Natural killer cell (primary cell): ENCODE data around the gene OGFR. TPM values are rescaled to one million over a fixed set of nuclear protein-coding genes. Genes with fewer than 3 reads are reported as not detected.

Experiments used
- ATAC-seq, 3 donors: fragments of 150-1000 bp in 2 of 3; fragments of 200-7000 bp in 1 of 3; cut with Tn5 transposase; 1 replicate in 1 of 3; 2 replicates in 2 of 3; pipeline ENCODE4 v1.10.0; 2021; ENCODE audit warnings: mild to moderate bottlenecking in 2 of 3, moderate library complexity in 2 of 3
- DNase-seq, 2 donors: peaks; one replicate each; pipeline versions ENCODE4 v3.0.0 to v3.0.0-alpha.2; 2013 to 2021; ENCODE audit warnings: mixed read lengths in 1 of 2
- H3K27ac ChIP-seq: one replicate; pipeline ENCODE4 v1.5.1; 2013; ENCODE audit warnings: mild to moderate bottlenecking, low read length
- H3K27me3 ChIP-seq: one replicate; pipeline ENCODE4 v1.6.1; 2013; ENCODE audit warnings: low read length; ENCODE audit not compliant: control insufficient read depth, insufficient read depth
- H3K36me3 ChIP-seq: one replicate; pipeline ENCODE4 v1.6.1; 2013; ENCODE audit warnings: low read length; ENCODE audit not compliant: control insufficient read depth, insufficient read depth
- H3K4me1 ChIP-seq: one replicate; pipeline ENCODE4 v1.6.1; 2013; ENCODE audit warnings: low read length; ENCODE audit not compliant: control insufficient read depth, insufficient read depth
- H3K4me3 ChIP-seq: one replicate; pipeline ENCODE4 v1.5.1; 2013; ENCODE audit warnings: low read length
- H3K9me3 ChIP-seq: one replicate; pipeline ENCODE4 v1.6.1; 2013; ENCODE audit warnings: low read length; ENCODE audit not compliant: control insufficient read depth, insufficient read depth
- H3K27ac Mint-ChIP-seq, 2 donors: one replicate each; pipeline ENCODE4 v1.8.0; 2022; ENCODE audit warnings: mild to moderate bottlenecking in 2 of 2, mixed read lengths in 2 of 2, moderate library complexity in 1 of 2
- H3K27me3 Mint-ChIP-seq, 2 donors: one replicate each; pipeline ENCODE4 v1.8.0; 2022; ENCODE audit warnings: low read depth in 2 of 2, mixed read lengths in 2 of 2
- H3K36me3 Mint-ChIP-seq: one replicate; pipeline ENCODE4 v1.8.0; 2022; ENCODE audit warnings: mixed read lengths
- H3K4me1 Mint-ChIP-seq, 2 donors: one replicate each; pipeline ENCODE4 v1.8.0; 2022; ENCODE audit warnings: mixed read lengths in 2 of 2
- H3K4me3 Mint-ChIP-seq: one replicate; pipeline ENCODE4 v1.8.0; 2022; ENCODE audit warnings: mild to moderate bottlenecking, moderate library complexity, mixed read lengths
- H3K9me3 Mint-ChIP-seq, 2 donors: one replicate each; pipeline ENCODE4 v1.8.0; 2022; ENCODE audit warnings: mixed read lengths in 2 of 2
- WGBS: methylation state at CpG from one replicate; pipeline ENCODE4 v1.1.7; 2013; ENCODE audit warnings: missing lambda C conversion rate; ENCODE audit not compliant: insufficient coverage; 5-methylcytosine and 5-hydroxymethylcytosine counted together
- intact Hi-C: fragments of 100-400 bp; cut with micrococcal nuclease; formaldehyde crosslinking; loops from one replicate; pipeline ENCODE4 v1.14.2; 2022
- total RNA-seq, 4 donors: library from RNA; stranded (reverse); fragments of 120-200 nt in 1 of 4; gene quantifications; one replicate each; pipeline versions ENCODE4 v1.2.3 to v1.2.4, GENCODE V29; 2013 to 2022
- TF ChIP-seq, protein P1 (sequence below): fragments of 200-600 bp; IDR thresholded peaks from one replicate; pipeline ENCODE4 v1.8.0; 2022; ENCODE audit warnings: antibody characterized with exemption

The OGFR gene
- total RNA-seq, 3 donors from 2014 or later (not counting 1 experiment from before 2014, with no cell fraction given), result 71.0 to 84.0 (median 83.0) TPM

DNA sequence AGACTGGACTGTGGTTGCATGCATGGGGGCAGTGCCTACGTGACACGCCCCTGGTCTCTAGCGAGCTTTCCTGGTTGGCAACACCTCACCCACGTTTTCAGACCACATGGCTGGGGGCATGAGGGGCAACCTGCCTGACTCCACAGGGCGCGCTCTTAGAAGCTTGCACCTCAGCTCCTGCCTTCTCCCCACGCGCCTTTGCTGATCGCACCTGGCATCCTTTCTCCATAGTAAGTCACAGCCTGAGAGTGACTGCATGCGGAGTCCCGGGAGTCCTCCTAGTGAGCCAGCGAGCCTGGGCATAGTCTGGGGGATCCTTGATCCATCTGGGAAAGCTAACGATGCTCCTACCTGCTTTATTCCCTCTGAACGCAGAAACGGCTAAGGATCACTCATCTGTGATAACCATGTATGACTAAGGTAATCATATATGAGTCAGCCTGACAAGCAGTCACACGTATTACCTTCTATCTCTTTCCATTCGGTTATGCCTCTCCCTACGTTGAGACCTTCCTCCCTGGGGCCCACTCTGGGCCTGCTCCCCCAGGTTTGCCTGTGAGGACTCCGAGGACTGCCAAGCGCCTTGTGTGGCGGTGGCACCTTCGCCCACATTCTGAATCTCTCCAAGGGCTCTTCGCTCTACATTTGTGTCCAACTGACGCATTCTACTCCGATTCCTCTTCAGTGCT lies 52.4 kb downstream of the OGFR start:
- no peaks in the 10 kb centered on the region for H3K27me3 Mint-ChIP-seq
- intact Hi-C loops, result no loop called here
- Histone ChIP-seq H3K4me1 (peaks cover 9% of the 10 kb centered on the region), H3K9me3 (peaks cover 2% of the 10 kb centered on the region), H3K36me3 (peaks cover 13% of the 10 kb centered on the region), H3K27ac (no peak overlapping the region), H3K27me3 (no peaks in the 10 kb centered on the region), H3K4me3 (no peak overlapping the region)
- TF ChIP-seq, protein P1, sequence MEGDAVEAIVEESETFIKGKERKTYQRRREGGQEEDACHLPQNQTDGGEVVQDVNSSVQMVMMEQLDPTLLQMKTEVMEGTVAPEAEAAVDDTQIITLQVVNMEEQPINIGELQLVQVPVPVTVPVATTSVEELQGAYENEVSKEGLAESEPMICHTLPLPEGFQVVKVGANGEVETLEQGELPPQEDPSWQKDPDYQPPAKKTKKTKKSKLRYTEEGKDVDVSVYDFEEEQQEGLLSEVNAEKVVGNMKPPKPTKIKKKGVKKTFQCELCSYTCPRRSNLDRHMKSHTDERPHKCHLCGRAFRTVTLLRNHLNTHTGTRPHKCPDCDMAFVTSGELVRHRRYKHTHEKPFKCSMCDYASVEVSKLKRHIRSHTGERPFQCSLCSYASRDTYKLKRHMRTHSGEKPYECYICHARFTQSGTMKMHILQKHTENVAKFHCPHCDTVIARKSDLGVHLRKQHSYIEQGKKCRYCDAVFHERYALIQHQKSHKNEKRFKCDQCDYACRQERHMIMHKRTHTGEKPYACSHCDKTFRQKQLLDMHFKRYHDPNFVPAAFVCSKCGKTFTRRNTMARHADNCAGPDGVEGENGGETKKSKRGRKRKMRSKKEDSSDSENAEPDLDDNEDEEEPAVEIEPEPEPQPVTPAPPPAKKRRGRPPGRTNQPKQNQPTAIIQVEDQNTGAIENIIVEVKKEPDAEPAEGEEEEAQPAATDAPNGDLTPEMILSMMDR, result no peak
- H3K27ac Mint-ChIP-seq, result no peak overlapping the region
- no peak for DNase-seq
- WGBS, result 92% methylated on average over 25 of the region's 25 CpGs
- H3K36me3 Mint-ChIP-seq, result peaks cover 6% of the 10 kb centered on the region
- no peak overlapping the region for H3K4me3 Mint-ChIP-seq
- H3K9me3 Mint-ChIP-seq, result no peaks in the 10 kb centered on the region
- peaks cover 19 to 26% of the 10 kb centered on the region in 2 donors for H3K4me1 Mint-ChIP-seq
- no peak for ATAC-seq

DNA sequence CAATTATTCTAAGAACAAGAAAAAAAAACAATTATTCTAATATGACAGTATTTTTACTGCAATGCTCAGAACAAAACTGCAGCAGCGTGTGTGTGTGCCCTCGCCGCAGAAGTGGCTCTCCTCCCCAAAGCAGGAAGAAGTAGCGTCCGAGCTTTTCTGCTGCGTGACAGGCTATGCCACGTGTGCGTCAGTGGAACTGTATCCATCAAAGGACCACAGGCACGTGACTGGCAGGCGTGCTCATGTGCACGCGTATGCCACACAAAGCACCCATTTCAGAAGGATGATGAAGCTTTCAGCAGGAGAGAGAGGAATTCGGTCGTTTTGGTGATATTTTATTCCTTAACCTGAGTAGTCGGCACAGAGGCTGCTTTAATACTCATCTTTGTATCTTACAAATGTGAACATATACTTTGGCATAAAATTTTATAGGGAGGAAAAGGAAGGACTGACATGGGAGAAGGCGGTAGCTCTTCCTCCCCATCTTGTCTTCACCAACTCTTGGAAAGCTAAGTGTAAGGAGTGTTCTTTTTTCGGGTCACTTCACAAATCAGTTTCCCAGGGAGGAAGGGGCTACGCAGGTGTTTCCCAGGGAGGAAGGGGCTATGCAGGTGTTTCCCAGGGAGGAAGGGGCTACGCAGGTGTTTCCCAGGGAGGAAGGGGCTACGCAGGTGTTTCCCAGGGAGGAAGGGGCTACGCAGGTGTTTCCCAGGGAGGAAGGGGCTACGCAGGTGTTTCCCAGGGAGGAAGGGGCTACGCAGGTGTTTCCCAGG lies 53.6 kb downstream of the OGFR start:
- DNase-seq (no peak), ATAC-seq (no peak)
- Histone ChIP-seq H3K27ac (no peak overlapping the region), H3K4me1 (peaks cover 10% of the 10 kb centered on the region), H3K9me3 (peaks cover 3% of the 10 kb centered on the region), H3K27me3 (no peaks in the 10 kb centered on the region), H3K36me3 (peaks cover 13% of the 10 kb centered on the region), H3K4me3 (no peak overlapping the region)
- peaks cover 6% of the 10 kb centered on the region for H3K36me3 Mint-ChIP-seq
- no peaks in the 10 kb centered on the region for H3K27me3 Mint-ChIP-seq
- H3K4me1 Mint-ChIP-seq, result peaks cover 13 to 28% of the 10 kb centered on the region in 2 donors
- TF ChIP-seq, protein P1, result no peak
- WGBS, result 94% methylated on average over 12 of the region's 23 CpGs
- H3K4me3 Mint-ChIP-seq, result peak overlapping the region; percentile 43
- intact Hi-C loops, result no loop called here
- H3K9me3 Mint-ChIP-seq, result no peaks in the 10 kb centered on the region
- no peak overlapping the region for H3K27ac Mint-ChIP-seq

DNA sequence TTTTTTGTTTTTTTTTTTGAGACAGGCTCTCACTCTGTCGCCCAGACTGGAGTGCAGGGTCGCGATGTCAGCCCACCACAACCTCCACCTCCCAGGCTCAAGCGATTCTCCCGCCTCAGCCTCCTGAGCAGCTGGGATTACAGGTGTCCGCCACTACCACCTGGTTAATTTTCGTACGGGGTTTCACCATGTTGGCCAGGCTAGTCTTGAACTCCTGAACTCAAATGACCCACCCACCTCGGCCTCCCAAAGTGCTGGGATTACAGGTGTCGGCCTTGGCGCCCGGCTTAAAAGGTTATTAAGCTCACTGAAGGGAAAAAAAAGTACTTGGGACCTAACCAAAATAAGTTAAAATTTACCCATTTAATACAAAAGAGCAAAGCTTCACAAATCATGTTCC lies 55.1 kb downstream of the OGFR start:
- Mint-ChIP-seq H3K27ac (peak overlapping the region; percentile 31 to 34), H3K9me3 (no peaks in the 10 kb centered on the region), H3K4me1 (peaks cover 13 to 28% of the 10 kb centered on the region in 2 donors), H3K36me3 (peaks cover 6% of the 10 kb centered on the region), H3K27me3 (no peaks in the 10 kb centered on the region), H3K4me3 (peak overlapping the region; percentile 67)
- H3K4me1 ChIP-seq, result peaks cover 10% of the 10 kb centered on the region
- TF ChIP-seq, protein P1, result no peak
- H3K27me3 ChIP-seq, result no peaks in the 10 kb centered on the region
- no peak for ATAC-seq
- no peak overlapping the region for H3K4me3 ChIP-seq
- peaks cover 3% of the 10 kb centered on the region for H3K9me3 ChIP-seq
- H3K36me3 ChIP-seq, result peaks cover 6% of the 10 kb centered on the region
- intact Hi-C loops, result loop anchor here (5.0 kb wide), 1 partner anchor 68 kb away; the partner anchor contains the start of gene DIDO1
- H3K27ac ChIP-seq, result no peak overlapping the region
- DNase-seq, result no peak
- 96% methylated on average over 12 of the region's 12 CpGs for WGBS
